Naive thymus-derived CD4-positive, alpha-beta T cell (primary cell): Measurements from ENCODE around the gene PMVK. TPM values are rescaled to one million over a fixed set of nuclear protein-coding genes. Genes with fewer than 3 reads are reported as not detected.

Source experiments
- ATAC-seq: fragments of 150-1000 bp; cut with Tn5 transposase; 2 replicates; pipeline ENCODE4 v1.10.0; 2021; ENCODE audit warnings: mild to moderate bottlenecking, moderate library complexity
- CTCF ChIA-PET: fragments of 350-600 bp; sonication (Branson Sonifier 250); formaldehyde crosslinking; loops from one replicate; lab custom pipeline; 2021; ENCODE audit warnings: antibody characterized with exemption; lab: Charles Lee
- POLR2A ChIA-PET: fragments of 350-600 bp; sonication (Branson Sonifier 250); formaldehyde crosslinking; loops from one replicate; lab custom pipeline; 2021; ENCODE audit warnings: antibody characterized with exemption, inconsistent platforms; lab: Charles Lee
- DNase-seq, 9 donors: peaks; one replicate each; pipeline versions ENCODE4 v3.0.0 to v3.0.0-alpha.2; 2020 to 2022; ENCODE audit warnings: mixed read lengths in 1 of 9
- H3K27ac ChIP-seq: one replicate; pipeline ENCODE4 v1.7.0; 2013; ENCODE audit warnings: mild to moderate bottlenecking, low read depth, low read length, moderate library complexity
- H3K27me3 ChIP-seq, 2 donors: one replicate each; pipeline ENCODE4 v1.7.0; 2013; ENCODE audit warnings: low read length in 2 of 2, mild to moderate bottlenecking in 2 of 2, moderate library complexity in 2 of 2; ENCODE audit not compliant: control insufficient read depth in 2 of 2, insufficient read depth in 2 of 2
- H3K36me3 ChIP-seq, 3 experiments: 1 replicate in 2 of 3; 2 replicates in 1 of 3; pipeline ENCODE4 v1.7.0; 2013; ENCODE audit warnings: low read length in 3 of 3, mild to moderate bottlenecking in 3 of 3, moderate library complexity in 1 of 3; ENCODE audit not compliant: insufficient read depth in 3 of 3, control insufficient read depth in 2 of 3
- H3K4me1 ChIP-seq, 2 donors: one replicate each; pipeline ENCODE4 v1.7.0; 2013; ENCODE audit warnings: low read length in 2 of 2, mild to moderate bottlenecking in 2 of 2, moderate library complexity in 1 of 2; ENCODE audit not compliant: control insufficient read depth in 2 of 2, insufficient read depth in 2 of 2
- H3K4me3 ChIP-seq: 2 replicates; pipeline ENCODE4 v1.7.0; 2013; ENCODE audit warnings: mild to moderate bottlenecking, low read length
- H3K9me3 ChIP-seq, 3 experiments: 1 replicate in 2 of 3; 2 replicates in 1 of 3; pipeline ENCODE4 v1.7.0; 2013; ENCODE audit warnings: low read length in 3 of 3; ENCODE audit not compliant: control insufficient read depth in 2 of 3
- H3K27ac Mint-ChIP-seq, 9 donors: one replicate each; pipeline ENCODE4 v1.8.0; 2020 to 2022; ENCODE audit warnings: mixed read lengths in 9 of 9, mild to moderate bottlenecking in 8 of 9, moderate library complexity in 5 of 9, inconsistent platforms in 2 of 9
- H3K27me3 Mint-ChIP-seq, 5 donors: one replicate each; pipeline ENCODE4 v1.8.0; 2021 to 2022; ENCODE audit warnings: mixed read lengths in 5 of 5, mild to moderate bottlenecking in 1 of 5
- H3K36me3 Mint-ChIP-seq, 5 donors: one replicate each; pipeline ENCODE4 v1.8.0; 2020 to 2022; ENCODE audit warnings: mixed read lengths in 5 of 5, mild to moderate bottlenecking in 3 of 5, inconsistent platforms in 1 of 5
- H3K4me1 Mint-ChIP-seq, 7 donors: one replicate each; pipeline ENCODE4 v1.8.0; 2020 to 2022; ENCODE audit warnings: mixed read lengths in 7 of 7, mild to moderate bottlenecking in 3 of 7, inconsistent platforms in 1 of 7
- H3K4me3 Mint-ChIP-seq, 10 donors: one replicate each; pipeline ENCODE4 v1.8.0; 2020 to 2022; ENCODE audit warnings: mild to moderate bottlenecking in 10 of 10, mixed read lengths in 10 of 10, moderate library complexity in 6 of 10, inconsistent platforms in 2 of 10
- H3K9me3 Mint-ChIP-seq, 11 donors: one replicate each; pipeline ENCODE4 v1.8.0; 2020 to 2022; ENCODE audit warnings: mixed read lengths in 11 of 11, mild to moderate bottlenecking in 4 of 11, inconsistent platforms in 1 of 11, moderate library complexity in 1 of 11
- intact Hi-C, 2 donors: fragments of 100-400 bp; cut with micrococcal nuclease; formaldehyde crosslinking; loops; one replicate each; pipeline ENCODE4 v1.15.1; 2023
- polyA plus RNA-seq, 2 donors: library from polyadenylated mRNA; unstranded; fragments of 300-500 nt; fragmentation: Illumina TruSeq; gene quantifications; one replicate each; pipeline ENCODE4 v1.2.3, GENCODE V29; 2021
- total RNA-seq, 6 experiments: library from RNA in 5 of 6; stranded (reverse) in 5 of 6; gene quantifications; 1 replicate in 5 of 6; 2 replicates in 1 of 6; pipeline ENCODE4 v1.2.3 and lab custom pipeline; 2021 to 2026

The PMVK gene
- total and polyA plus RNA-seq, 7 experiments from 2014 or later, result 11.3 to 41.4 (median 14.0) TPM

GRCh38 chr1:154962795-154963330 is 26.3 kb upstream of the PMVK start:
- no peaks in the 10 kb centered on the region for H3K9me3 Mint-ChIP-seq
- no peak for ATAC-seq
- H3K4me3 Mint-ChIP-seq, result peak overlapping the region; percentile 86 to 93 (median 88)
- H3K36me3 ChIP-seq, result peaks cover 12 to 74% (median 19%) of the 10 kb centered on the region in 3 experiments
- POLR2A ChIA-PET, result interaction anchor here (0.9 to 13.7 kb wide), 9 partner anchors 11 to 98 kb away, joined by 3 to 160 read pairs (median 5); partner anchors contain the start of genes CKS1B, FLAD1, LENEP and SHC1
- H3K9me3 ChIP-seq, result no peaks in the 10 kb centered on the region
- H3K27me3 Mint-ChIP-seq, result no peaks in the 10 kb centered on the region
- peak overlapping the region; percentile 96 for H3K27ac ChIP-seq
- H3K4me1 Mint-ChIP-seq, result peaks cover 16 to 49% (median 43%) of the 10 kb centered on the region in 7 donors
- H3K27ac Mint-ChIP-seq, result peak overlapping the region; percentile 62 to 95 (median 92)
- CTCF ChIA-PET, result interaction anchor here (0.7 to 7.6 kb wide), 3 partner anchors 11 to 122 kb away, joined by 3 to 72 read pairs (median 13); no protein-coding TSS in a partner anchor
- peaks cover 16 to 23% of the 10 kb centered on the region in 2 donors for H3K4me1 ChIP-seq
- no peak for DNase-seq
- no peak overlapping the region for H3K4me3 ChIP-seq
- no peaks in the 10 kb centered on the region for H3K27me3 ChIP-seq
- H3K36me3 Mint-ChIP-seq, result peaks cover 0 to 14% (median 3%) of the 10 kb centered on the region in 5 donors
- intact Hi-C loops, result loop anchor here (1.0 to 5.0 kb wide), 2 partner anchors 36 to 741 kb away; partner anchors contain the start of gene UBAP2L (in 1 of the 2)

GRCh38 chr1:154962156-154962749 is 25.7 kb upstream of the PMVK start:
- peak overlapping the region; percentile 96 for H3K27ac ChIP-seq
- ChIA-PET POLR2A (interaction anchor here (0.9 to 13.7 kb wide), 16 partner anchors 12 to 555 kb away, joined by 3 to 160 read pairs (median 5); partner anchors contain the start of genes CKS1B, FLAD1, LENEP and PMVK), CTCF (interaction anchor here (0.6 to 7.6 kb wide), 6 partner anchors 10 to 123 kb away, joined by 3 to 72 read pairs (median 4); no protein-coding TSS in a partner anchor)
- peaks cover 16 to 23% of the 10 kb centered on the region in 2 donors for H3K4me1 ChIP-seq
- DNase-seq, result peak in 2 of 9 donors; percentile 40 to 43
- peaks cover 0 to 14% (median 3%) of the 10 kb centered on the region in 5 donors for H3K36me3 Mint-ChIP-seq
- peak overlapping the region; percentile 86 to 93 (median 88) for H3K4me3 Mint-ChIP-seq
- intact Hi-C loops, result loop anchor here (1.0 to 5.0 kb wide), 2 partner anchors 37 to 740 kb away; partner anchors contain the start of gene UBAP2L (in 1 of the 2)
- H3K4me1 Mint-ChIP-seq, result peaks cover 16 to 52% (median 43%) of the 10 kb centered on the region in 7 donors
- H3K9me3 ChIP-seq, result no peaks in the 10 kb centered on the region
- no peaks in the 10 kb centered on the region for H3K9me3 Mint-ChIP-seq
- peak; percentile 20 for ATAC-seq
- peak overlapping the region; percentile 54 for H3K4me3 ChIP-seq
- peak overlapping the region; percentile 83 to 95 (median 92) for H3K27ac Mint-ChIP-seq
- H3K27me3 ChIP-seq, result no peaks in the 10 kb centered on the region
- H3K27me3 Mint-ChIP-seq, result no peaks in the 10 kb centered on the region
- H3K36me3 ChIP-seq, result peaks cover 12 to 70% (median 19%) of the 10 kb centered on the region in 3 experiments

DNA sequence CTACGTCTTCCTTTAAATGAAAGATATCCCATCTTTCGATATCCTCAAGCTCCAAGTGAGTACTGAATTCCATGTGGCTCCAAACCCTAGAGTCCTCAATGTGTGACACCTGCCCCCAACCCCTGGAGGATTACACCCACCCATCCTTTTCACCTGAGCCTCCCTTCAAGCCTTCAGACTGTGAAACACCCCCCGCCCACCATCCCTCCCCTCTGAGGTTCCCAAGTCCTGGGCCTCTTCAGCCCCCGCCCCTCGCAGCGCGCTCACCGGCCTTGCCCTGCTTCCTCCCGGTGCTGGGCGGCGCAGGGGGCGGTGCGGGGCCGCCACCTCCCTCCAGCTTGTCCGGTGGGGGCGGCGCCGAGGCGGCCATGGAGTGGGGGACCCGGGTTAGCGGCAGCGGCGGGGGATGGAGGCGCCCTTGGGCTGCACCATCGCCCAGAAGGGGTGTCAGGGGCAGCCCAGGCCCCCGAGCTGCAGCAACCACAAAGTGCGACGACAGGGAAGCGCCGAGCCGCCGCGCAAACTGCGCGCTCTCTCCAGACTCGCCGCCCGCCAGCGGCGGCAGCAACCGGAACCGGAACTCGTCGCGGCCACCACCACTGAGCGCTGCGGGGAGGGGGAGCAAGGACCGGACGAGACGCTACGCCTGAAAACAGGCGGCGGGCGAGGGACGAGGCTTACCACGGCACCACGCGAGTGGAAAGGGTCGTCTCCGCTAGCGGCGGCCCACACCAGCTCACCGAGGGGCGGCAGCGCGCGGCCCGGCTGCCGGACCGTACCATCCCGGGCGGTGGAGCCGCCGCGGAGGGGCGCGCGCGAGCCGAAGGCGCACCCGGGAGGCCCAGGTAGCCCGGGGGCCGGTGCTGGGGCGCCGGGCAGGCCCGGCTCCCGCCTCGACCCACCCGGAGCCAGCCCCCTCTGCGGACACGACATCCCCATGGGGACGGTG is 25.0 kb upstream of the PMVK start, which contains the start of gene PYGO2:
PYGO2 (minus strand) TSS at position 576 of the 949 bp plus-strand sequence; CDS start at position 370, 206 bp downstream.
- intact Hi-C loops, result loop anchor here (1.0 to 5.0 kb wide), 7 partner anchors 13 to 739 kb away; partner anchors contain the start of genes CKS1B (in 2 of the 2), FLAD1 (in 1 of the 2), UBAP2L (in 1 of the 2) and ZBTB7B (in 1 of the 2)
- peak within 1 kb of the TSS; percentile 96 for H3K27ac ChIP-seq
- Mint-ChIP-seq H3K4me1 (peaks cover 17 to 60% (median 48%) of the 10 kb centered on the region in 7 donors), H3K27me3 (no peaks in the 10 kb centered on the region), H3K4me3 (peak within 1 kb of the TSS; percentile 91 to 98 (median 94)), H3K9me3 (no peaks in the 10 kb centered on the region), H3K27ac (peak within 1 kb of the TSS; percentile 83 to 100 (median 95)), H3K36me3 (peaks cover 0 to 14% (median 3%) of the 10 kb centered on the region in 5 donors)
- no peaks in the 10 kb centered on the region for H3K27me3 ChIP-seq
- ChIA-PET CTCF (interaction anchor here (0.6 to 7.6 kb wide), 10 partner anchors 10 to 101 kb away, joined by 3 to 72 read pairs (median 4); partner anchors contain the start of genes EFNA4, FLAD1 and PMVK), POLR2A (interaction anchor here (0.6 to 13.7 kb wide), 21 partner anchors 10 to 554 kb away, joined by 3 to 160 read pairs (median 5); partner anchors contain the start of genes CKS1B, FLAD1, LENEP and PMVK)
- peaks cover 6 to 62% (median 11%) of the 10 kb centered on the region in 3 experiments for H3K36me3 ChIP-seq
- ATAC-seq, result peak; percentile 86
- peak within 1 kb of the TSS; percentile 54 for H3K4me3 ChIP-seq
- peak; percentile 73 to 88 (median 78) for DNase-seq
- H3K9me3 ChIP-seq, result no peaks in the 10 kb centered on the region
- H3K4me1 ChIP-seq, result peaks cover 20 to 28% of the 10 kb centered on the region in 2 donors

GRCh38 chr1:154960446-154961136 is 24.1 kb upstream of the PMVK start:
- H3K27me3 Mint-ChIP-seq, result no peaks in the 10 kb centered on the region

GRCh38 chr1:154959426-154959780 is 22.9 kb upstream of the PMVK start:
- Mint-ChIP-seq H3K36me3 (peaks cover 0 to 16% (median 3%) of the 10 kb centered on the region in 5 donors), H3K4me3 (peak overlapping the region in 6 of 10 donors; percentile 35 to 93 (median 83)), H3K9me3 (peaks cover 0 to 4% (median 0%) of the 10 kb centered on the region in 11 donors), H3K27me3 (no peaks in the 10 kb centered on the region), H3K4me1 (peaks cover 33 to 74% (median 64%) of the 10 kb centered on the region in 7 donors), H3K27ac (peak overlapping the region in 7 of 9 donors; percentile 43 to 89 (median 77))
- DNase-seq (no peak), ATAC-seq (no peak)
- no peaks in the 10 kb centered on the region for H3K9me3 ChIP-seq
- H3K4me1 ChIP-seq, result peaks cover 29 to 35% of the 10 kb centered on the region in 2 donors
- H3K27me3 ChIP-seq, result no peaks in the 10 kb centered on the region
- POLR2A ChIA-PET, result interaction anchor here (1.3 to 13.7 kb wide), 3 partner anchors 15 to 23 kb away, joined by 6 to 160 read pairs (median 11); partner anchors contain the start of genes CKS1B, FLAD1 and SHC1
- peaks cover 0 to 41% (median 6%) of the 10 kb centered on the region in 3 experiments for H3K36me3 ChIP-seq
- H3K4me3 ChIP-seq, result no peak overlapping the region
- CTCF ChIA-PET, result interaction anchor here (0.7 kb wide), 1 partner anchor 399 kb away, joined by 5 read pairs; no protein-coding TSS in a partner anchor
- intact Hi-C loops, result loop anchor here (5.0 to 10.0 kb wide), 5 partner anchors 103 to 995 kb away; partner anchors contain the start of genes ADAR (in 1 of the 2), CREB3L4 (in 1 of the 2), EFNA4 (in 1 of the 2) and IL6R (in 1 of the 2)
- H3K27ac ChIP-seq, result peak overlapping the region; percentile 15

More at GRCh38 chr1:154960446-154961136, 24.1 kb upstream of the PMVK start:
- H3K27ac ChIP-seq, result peak overlapping the region; percentile 96
- ChIA-PET POLR2A (interaction anchor here (0.6 to 13.7 kb wide), 15 partner anchors 9 to 553 kb away, joined by 3 to 160 read pairs (median 6); partner anchors contain the start of genes CKS1B, FLAD1, LENEP and PMVK), CTCF (interaction anchor here (1.1 to 7.6 kb wide), 8 partner anchors 9 to 102 kb away, joined by 3 to 72 read pairs (median 5); partner anchors contain the start of genes EFNA4, FLAD1 and PMVK)
- Mint-ChIP-seq H3K4me3 (peak overlapping the region; percentile 91 to 98 (median 94)), H3K27ac (peak overlapping the region; percentile 83 to 100 (median 95)), H3K4me1 (peaks cover 26 to 68% (median 57%) of the 10 kb centered on the region in 7 donors), H3K9me3 (peaks cover 0 to 4% (median 0%) of the 10 kb centered on the region in 11 donors), H3K36me3 (peaks cover 0 to 14% (median 3%) of the 10 kb centered on the region in 5 donors)
- ATAC-seq (no peak), DNase-seq (no peak)
- H3K4me3 ChIP-seq, result peak overlapping the region; percentile 54
- H3K36me3 ChIP-seq, result peaks cover 2 to 53% (median 6%) of the 10 kb centered on the region in 3 experiments
- no peaks in the 10 kb centered on the region for H3K27me3 ChIP-seq
- H3K9me3 ChIP-seq, result no peaks in the 10 kb centered on the region
- intact Hi-C loops, result loop anchor here (1.0 to 5.0 kb wide), 6 partner anchors 14 to 738 kb away; partner anchors contain the start of genes CKS1B (in 2 of the 2), FLAD1 (in 1 of the 2), UBAP2L (in 1 of the 2) and ZBTB7B (in 1 of the 2)
- H3K4me1 ChIP-seq, result peaks cover 22 to 31% of the 10 kb centered on the region in 2 donors
